Ovary (tissue), 3 donors: ENCODE data around the gene CCDC198.

Experiments used
- CTCF ChIP-seq, 3 donors: fragments of 450-650 bp in 2 of 3; fragments of 200-600 bp in 1 of 3; IDR thresholded peaks; one replicate each; pipeline versions ENCODE4 v1.5.1 to v1.8.0; 2016 to 2022; ENCODE audit warnings: antibody characterized with exemption in 3 of 3, mild to moderate bottlenecking in 1 of 3
- EP300 ChIP-seq: sonication (generic); formaldehyde crosslinking; IDR thresholded peaks from one replicate; pipeline ENCODE4 v1.6.1; 2017; ENCODE audit warnings: antibody characterized with exemption
- donor health status: DM: no; HTN: no; CAD: no.

GRCh38 chr14:57491640-57492039, 2.0 kb downstream of the CCDC198 start:
- TF ChIP-seq CTCF (IDR thresholded peaks at IDR 0.05) (no peak), EP300 (no peak)
